Mucosa of descending colon (tissue), 3 donors: ENCODE data around the gene SLC37A1. TPM values are rescaled to one million over a fixed set of nuclear protein-coding genes. Genes with fewer than 3 reads are reported as not detected.

ENCODE experiments used
- ATAC-seq: fragments of 200-7000 bp; cut with Tn5 transposase; one replicate; pipeline ENCODE4 v1.9.1; 2020; ENCODE audit warnings: mild to moderate bottlenecking, moderate library complexity
- DNase-seq, 3 donors: peaks; one replicate each; pipeline ENCODE4 v3.0.0-alpha.2; 2020
- H3K36me3 ChIP-seq: fragments of 200-600 bp; one replicate; pipeline ENCODE4 v1.8.0; 2021; ENCODE audit warnings: low read depth, mild to moderate bottlenecking
- H3K4me1 ChIP-seq: fragments of 200-600 bp; one replicate; pipeline ENCODE4 v1.8.0; 2021; ENCODE audit warnings: low read depth, mild to moderate bottlenecking
- H3K4me3 ChIP-seq: fragments of 200-600 bp; one replicate; pipeline ENCODE4 v1.8.0; 2021; ENCODE audit warnings: mild to moderate bottlenecking
- H3K9me3 ChIP-seq: fragments of 200-600 bp; one replicate; pipeline ENCODE4 v1.8.0; 2021; ENCODE audit warnings: mild to moderate bottlenecking
- CTCF ChIP-seq: fragments of 200-600 bp; IDR thresholded peaks from one replicate; pipeline ENCODE4 v1.8.0; 2022; ENCODE audit warnings: antibody characterized with exemption, mild to moderate bottlenecking
- intact Hi-C, 2 donors: fragments of 100-400 bp; cut with DNase I in 1 of 2; cut with micrococcal nuclease in 1 of 2; formaldehyde crosslinking; loops; one replicate each; pipeline versions ENCODE4 v1.11.0 to v1.11.1; 2022; cut with DNase I, micrococcal nuclease
- total RNA-seq, 3 donors: library from RNA; stranded (reverse); fragmentation: NEBNext Ultra II Directional in 2 of 3; extraction: Animal tissue kit (Norgen Biotek cat#: 25700) in 2 of 3; gene quantifications; one replicate each; pipeline versions ENCODE4 v1.2.1 to v1.2.4, GENCODE V29; 2021 to 2023
- donor health status: DM: no; HTN: no; CAD: no; lungs with moderate emphysema.
- donor health status: DM: no; HTN: no; CAD: no.
- donor health status: DM: no; HTN: yes; CAD: no.

Gene SLC37A1
- total RNA-seq, 3 donors from 2014 or later: 52.3 to 179 (median 92.3) TPM

GRCh38 chr21:42495765-42496119 is 17.9 kb upstream of the SLC37A1 start:
- Histone ChIP-seq H3K36me3 (peaks cover 3% of the 10 kb centered on the region), H3K4me1 (peaks cover 24% of the 10 kb centered on the region), H3K9me3 (no peaks in the 10 kb centered on the region), H3K4me3 (peak overlapping the region; percentile 12)
- ATAC-seq (peak; percentile 69), DNase-seq (peak in 1 of 3 donors; percentile 76)
- intact Hi-C loops: no loop called here
- no peak for TF ChIP-seq CTCF

- intact Hi-C loops: no loop called here
- DNase-seq (peak; percentile 99 to 100 (median 100)), ATAC-seq (peak; percentile 95)
- Histone ChIP-seq H3K4me1 (peaks cover 21% of the 10 kb centered on the region), H3K36me3 (peaks cover 3% of the 10 kb centered on the region), H3K4me3 (peak within 1 kb of the TSS; percentile 12), H3K9me3 (no peaks in the 10 kb centered on the region)
- TF ChIP-seq CTCF: peak; percentile 13
Observed at GRCh38 chr21:42496120-42496838, 17.4 kb upstream of the SLC37A1 start, which contains the start of gene RSPH1. Gene RSPH1 (minus strand): TSS chr21:42496224. CDS start chr21:42496186, 38 bp downstream.

- intact Hi-C loops: no loop called here
- Histone ChIP-seq H3K4me3 (no peak overlapping the region), H3K36me3 (peaks cover 3% of the 10 kb centered on the region), H3K9me3 (no peaks in the 10 kb centered on the region), H3K4me1 (peaks cover 18% of the 10 kb centered on the region)
- ATAC-seq: peak; percentile 3
- peak in 1 of 3 donors; percentile 53 for DNase-seq
- TF ChIP-seq CTCF: no peak
Observed at GRCh38 chr21:42496839-42497202, 16.8 kb upstream of the SLC37A1 start.

- Histone ChIP-seq H3K4me3 (no peak overlapping the region), H3K9me3 (no peaks in the 10 kb centered on the region), H3K4me1 (peaks cover 13% of the 10 kb centered on the region), H3K36me3 (peaks cover 3% of the 10 kb centered on the region)
- ATAC-seq (no peak), DNase-seq (no peak)
- intact Hi-C loops: no loop called here
- TF ChIP-seq CTCF: no peak
Observed at GRCh38 chr21:42498012-42498411, 15.6 kb upstream of the SLC37A1 start.

- Histone ChIP-seq H3K4me1 (peaks cover 11% of the 10 kb centered on the region), H3K4me3 (no peak overlapping the region), H3K36me3 (peaks cover 3% of the 10 kb centered on the region), H3K9me3 (no peaks in the 10 kb centered on the region)
- DNase-seq: no peak
- no peak for TF ChIP-seq CTCF
- no peak for ATAC-seq
- intact Hi-C loops: no loop called here
Observed at GRCh38 chr21:42499444-42500112, 14.1 kb upstream of the SLC37A1 start.
